ENCODE results near the gene KRTAP4-4.
"Not testable (repeated sequence)": the region's sequence is repeated elsewhere in the genome, so short reads cannot be mapped to it uniquely, and the experiment has no call there.

Gene KRTAP4-4

GRCh38 chr17:41126412-41126811 lies 34.1 kb downstream of the KRTAP4-4 start:
- Histone ChIP-seq H3K9me3 (ENCODE audit: control insufficient read depth, insufficient read depth, low read length) (no peaks in the 10 kb centered on the region), H3K36me3 (ENCODE audit: control insufficient read depth, insufficient read depth, low read length) (no peaks in the 10 kb centered on the region), H3K27me3 (ENCODE audit: control insufficient read depth, insufficient read depth, low read length) (no peaks in the 10 kb centered on the region), H3K4me1 (ENCODE audit: control insufficient read depth, insufficient read depth, low read length) (no peaks in the 10 kb centered on the region), H3K4me3 (ENCODE audit: low read length) (no peak overlapping the region), H3K27ac (ENCODE audit: low read length) (no peak overlapping the region)
- no peak for DNase-seq (ENCODE audit: low read depth, low spot score)
- no CpG with 5 or more reads among the region's 3 CpGs for WGBS (ENCODE audit: insufficient coverage, insufficient read length)

- WGBS (ENCODE audit: insufficient coverage, insufficient read length): no CpG with 5 or more reads among the region's 2 CpGs
- no peaks in the 10 kb centered on the region for H3K9me3 ChIP-seq (ENCODE audit: control insufficient read depth, insufficient read depth, low read length)
- DNase-seq (ENCODE audit: low read depth, low spot score): no peak
- no peaks in the 10 kb centered on the region for H3K36me3 ChIP-seq (ENCODE audit: control insufficient read depth, insufficient read depth, low read length)
- no peaks in the 10 kb centered on the region for H3K27me3 ChIP-seq (ENCODE audit: control insufficient read depth, insufficient read depth, low read length)
- H3K4me1 ChIP-seq (ENCODE audit: control insufficient read depth, insufficient read depth, low read length): no peaks in the 10 kb centered on the region
- no peak overlapping the region for H3K27ac ChIP-seq (ENCODE audit: low read length)
- no peak overlapping the region for H3K4me3 ChIP-seq (ENCODE audit: low read length)
Observed at GRCh38 chr17:41125064-41125463, 35.5 kb downstream of the KRTAP4-4 start.

- H3K4me1 ChIP-seq (ENCODE audit: control insufficient read depth, insufficient read depth, low read length); H3K36me3 ChIP-seq (ENCODE audit: control insufficient read depth, insufficient read depth, low read length); H3K27me3 ChIP-seq (ENCODE audit: control insufficient read depth, insufficient read depth, low read length); H3K27ac ChIP-seq (ENCODE audit: low read length); H3K4me3 ChIP-seq (ENCODE audit: low read length); H3K9me3 ChIP-seq (ENCODE audit: control insufficient read depth, insufficient read depth, low read length); DNase-seq (ENCODE audit: low read depth, low spot score): not testable (repeated sequence)
- no CpG with 5 or more reads among the region's 3 CpGs for WGBS (ENCODE audit: insufficient coverage, insufficient read length)
Observed at GRCh38 chr17:41123991-41124371, 36.6 kb downstream of the KRTAP4-4 start, which contains the start of gene KRTAP4-12. Gene KRTAP4-12, minus strand, starts transcription at chr17:41124182. Its CDS starts 60 bp downstream, at chr17:41124122.

GRCh38 chr17:41123292-41123990 lies 37.1 kb downstream of the KRTAP4-4 start:
- not testable (repeated sequence) for H3K9me3 ChIP-seq (ENCODE audit: control insufficient read depth, insufficient read depth, low read length); H3K36me3 ChIP-seq (ENCODE audit: control insufficient read depth, insufficient read depth, low read length)

GRCh38 chr17:41121742-41122141 lies 38.8 kb downstream of the KRTAP4-4 start:
- no peaks in the 10 kb centered on the region for H3K27me3 ChIP-seq (ENCODE audit: control insufficient read depth, insufficient read depth, low read length)
- H3K27ac ChIP-seq (ENCODE audit: low read length): no peak overlapping the region
- H3K4me3 ChIP-seq (ENCODE audit: low read length): no peak overlapping the region
- WGBS (ENCODE audit: insufficient coverage, insufficient read length): no CpG with 5 or more reads among the region's 2 CpGs
- DNase-seq (ENCODE audit: low read depth, low spot score): no peak
- H3K4me1 ChIP-seq (ENCODE audit: control insufficient read depth, insufficient read depth, low read length): no peaks in the 10 kb centered on the region
- H3K9me3 ChIP-seq (ENCODE audit: control insufficient read depth, insufficient read depth, low read length): no peaks in the 10 kb centered on the region
- H3K36me3 ChIP-seq (ENCODE audit: control insufficient read depth, insufficient read depth, low read length): no peaks in the 10 kb centered on the region

More at GRCh38 chr17:41123292-41123990, 37.1 kb downstream of the KRTAP4-4 start:
- H3K4me1 ChIP-seq (ENCODE audit: control insufficient read depth, insufficient read depth, low read length); DNase-seq (ENCODE audit: low read depth, low spot score); H3K4me3 ChIP-seq (ENCODE audit: low read length); H3K27me3 ChIP-seq (ENCODE audit: control insufficient read depth, insufficient read depth, low read length); H3K27ac ChIP-seq (ENCODE audit: low read length): not testable (repeated sequence)
- WGBS (ENCODE audit: insufficient coverage, insufficient read length): no CpG with 5 or more reads among the region's 12 CpGs

- WGBS (ENCODE audit: insufficient coverage, insufficient read length): no CpG with 5 or more reads among the region's 11 CpGs
- not testable (repeated sequence) for DNase-seq (ENCODE audit: low read depth, low spot score); H3K27me3 ChIP-seq (ENCODE audit: control insufficient read depth, insufficient read depth, low read length); H3K36me3 ChIP-seq (ENCODE audit: control insufficient read depth, insufficient read depth, low read length); H3K9me3 ChIP-seq (ENCODE audit: control insufficient read depth, insufficient read depth, low read length); H3K27ac ChIP-seq (ENCODE audit: low read length); H3K4me3 ChIP-seq (ENCODE audit: low read length); H3K4me1 ChIP-seq (ENCODE audit: control insufficient read depth, insufficient read depth, low read length)
Observed at GRCh38 chr17:41119696-41120690, 40.6 kb downstream of the KRTAP4-4 start.

- H3K27ac ChIP-seq (ENCODE audit: low read length): no peak overlapping the region
- H3K27me3 ChIP-seq (ENCODE audit: control insufficient read depth, insufficient read depth, low read length): no peaks in the 10 kb centered on the region
- H3K4me3 ChIP-seq (ENCODE audit: low read length): no peak overlapping the region
- no peaks in the 10 kb centered on the region for H3K4me1 ChIP-seq (ENCODE audit: control insufficient read depth, insufficient read depth, low read length)
- no CpG with 5 or more reads among the region's 4 CpGs for WGBS (ENCODE audit: insufficient coverage, insufficient read length)
- H3K36me3 ChIP-seq (ENCODE audit: control insufficient read depth, insufficient read depth, low read length): no peaks in the 10 kb centered on the region
- H3K9me3 ChIP-seq (ENCODE audit: control insufficient read depth, insufficient read depth, low read length): peaks cover 1% of the 10 kb centered on the region; the same call in 1 of the 2 replicates
- DNase-seq (ENCODE audit: low read depth, low spot score): no peak
Observed at GRCh38 chr17:41118721-41119120, 41.8 kb downstream of the KRTAP4-4 start.

GRCh38 chr17:41117846-41118386 lies 42.6 kb downstream of the KRTAP4-4 start, which contains the start of gene KRTAP4-11:
Gene KRTAP4-11, minus strand, starts transcription at chr17:41118373. Its CDS starts 58 bp downstream, at chr17:41118315.
- not testable (repeated sequence) for H3K4me3 ChIP-seq (ENCODE audit: low read length); H3K36me3 ChIP-seq (ENCODE audit: control insufficient read depth, insufficient read depth, low read length); H3K27ac ChIP-seq (ENCODE audit: low read length); H3K9me3 ChIP-seq (ENCODE audit: control insufficient read depth, insufficient read depth, low read length); DNase-seq (ENCODE audit: low read depth, low spot score); H3K4me1 ChIP-seq (ENCODE audit: control insufficient read depth, insufficient read depth, low read length); H3K27me3 ChIP-seq (ENCODE audit: control insufficient read depth, insufficient read depth, low read length)
- no CpG with 5 or more reads among the region's 10 CpGs for WGBS (ENCODE audit: insufficient coverage, insufficient read length)

- H3K9me3 ChIP-seq (ENCODE audit: control insufficient read depth, insufficient read depth, low read length): peaks cover 1% of the 10 kb centered on the region; the same call in 1 of the 2 replicates
- WGBS (ENCODE audit: insufficient coverage, insufficient read length): no CpG with 5 or more reads among the region's 5 CpGs
- H3K4me1 ChIP-seq (ENCODE audit: control insufficient read depth, insufficient read depth, low read length): no peaks in the 10 kb centered on the region
- no peak overlapping the region for H3K4me3 ChIP-seq (ENCODE audit: low read length)
- no peak for DNase-seq (ENCODE audit: low read depth, low spot score)
- H3K36me3 ChIP-seq (ENCODE audit: control insufficient read depth, insufficient read depth, low read length): no peaks in the 10 kb centered on the region
- no peaks in the 10 kb centered on the region for H3K27me3 ChIP-seq (ENCODE audit: control insufficient read depth, insufficient read depth, low read length)
- no peak overlapping the region for H3K27ac ChIP-seq (ENCODE audit: low read length)
Observed at GRCh38 chr17:41116297-41116696, 44.3 kb downstream of the KRTAP4-4 start.

- no peak for DNase-seq (ENCODE audit: low read depth, low spot score)
- Histone ChIP-seq H3K9me3 (ENCODE audit: control insufficient read depth, insufficient read depth, low read length) (peaks cover 1% of the 10 kb centered on the region; the same call in 1 of the 2 replicates), H3K27me3 (ENCODE audit: control insufficient read depth, insufficient read depth, low read length) (no peaks in the 10 kb centered on the region), H3K27ac (ENCODE audit: low read length) (no peak overlapping the region), H3K4me3 (ENCODE audit: low read length) (no peak overlapping the region), H3K36me3 (ENCODE audit: control insufficient read depth, insufficient read depth, low read length) (no peaks in the 10 kb centered on the region), H3K4me1 (ENCODE audit: control insufficient read depth, insufficient read depth, low read length) (no peaks in the 10 kb centered on the region; the same call in 1 of the 2 replicates)
- no CpG with 5 or more reads among the region's 2 CpGs for WGBS (ENCODE audit: insufficient coverage, insufficient read length)
Observed at GRCh38 chr17:41111151-41111885, 49.2 kb downstream of the KRTAP4-4 start.

Data from iPS DF 6.9 (cell line).